GM18507 (cell line): ENCODE data around the gene SAMD11.

ENCODE experiments used
- DNase-seq: peaks from one replicate; pipeline ENCODE4 v3.0.0; 2011; ENCODE audit warnings: low read depth; ENCODE audit not compliant: insufficient read length; ENCODE audit errors: extremely low spot score
- FAIRE-seq: peaks from 2 replicates; lab custom pipeline; 2011; peaks lifted over from hg19 to GRCh38; lab: Jason Lieb, UNC

Gene SAMD11

GRCh38 chr1:929712-930632 lies 6.2 kb downstream of the SAMD11 start:
- DNase-seq (no peak), FAIRE-seq (no peak)

DNA sequence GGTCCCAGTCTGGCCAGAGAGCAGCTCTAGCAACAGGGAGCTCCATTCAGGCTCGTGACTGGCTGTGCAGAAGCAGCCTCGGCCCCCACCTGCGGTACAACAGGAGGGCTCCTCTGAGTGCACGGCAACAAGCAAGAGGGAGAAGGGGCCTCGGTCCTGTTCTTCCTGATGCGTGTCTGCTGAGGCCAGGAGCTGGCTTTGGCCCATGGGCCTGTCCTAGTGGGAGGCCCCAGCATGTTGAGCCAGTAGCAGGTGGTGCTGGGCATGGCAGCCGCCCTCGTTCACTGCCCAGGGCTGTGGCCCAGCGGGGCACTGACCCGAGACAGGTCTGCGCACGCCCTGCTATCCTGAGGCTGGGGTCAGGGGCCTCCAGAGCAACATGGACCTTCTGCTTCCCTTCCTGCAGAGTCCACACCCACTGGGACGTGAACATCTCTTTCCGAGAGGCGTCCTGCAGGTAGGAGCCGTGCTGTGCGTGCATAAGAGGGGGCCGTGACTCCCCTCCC lies 7.0 kb downstream of the SAMD11 start:
- no peak for DNase-seq
- FAIRE-seq, result no peak

DNA sequence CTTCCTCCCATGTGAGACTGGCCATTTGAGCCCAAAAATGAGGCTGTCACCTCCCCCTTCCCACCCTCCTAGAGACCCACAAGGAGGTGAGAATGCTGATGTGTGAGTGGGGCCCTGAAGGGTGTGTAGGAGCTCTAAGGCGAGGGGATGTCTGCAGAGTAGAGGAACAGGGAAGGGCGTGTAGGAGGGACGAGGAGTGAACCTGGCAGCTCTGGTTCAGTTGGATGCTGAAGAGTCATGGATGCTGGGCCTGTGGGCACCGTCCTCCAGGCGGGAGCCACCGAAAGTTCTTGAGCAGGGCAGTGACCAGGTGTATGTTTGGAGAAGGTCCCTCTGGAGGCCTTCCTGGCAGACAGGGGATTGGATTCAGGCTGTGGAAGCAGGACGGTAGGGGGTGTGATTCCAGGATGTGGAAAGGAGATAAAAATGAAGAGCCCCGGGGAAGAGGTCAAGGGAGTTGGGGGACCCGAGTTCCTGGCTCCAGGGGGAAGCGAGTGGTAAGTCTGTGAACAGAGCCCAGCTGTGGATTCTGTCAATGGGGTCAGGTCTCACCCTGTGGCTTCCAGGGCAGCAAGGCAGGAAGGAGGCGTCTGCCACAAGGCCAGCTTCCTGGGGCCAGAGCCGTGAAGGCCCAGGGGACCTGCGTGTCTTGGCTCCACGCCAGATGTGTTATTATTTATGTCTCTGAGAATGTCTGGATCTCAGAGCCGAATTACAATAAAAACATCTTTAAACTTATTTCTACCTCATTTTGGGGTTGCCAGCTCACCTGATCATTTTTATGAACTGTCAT lies 7.9 kb downstream of the SAMD11 start:
- no peak for FAIRE-seq
- no peak for DNase-seq

DNA sequence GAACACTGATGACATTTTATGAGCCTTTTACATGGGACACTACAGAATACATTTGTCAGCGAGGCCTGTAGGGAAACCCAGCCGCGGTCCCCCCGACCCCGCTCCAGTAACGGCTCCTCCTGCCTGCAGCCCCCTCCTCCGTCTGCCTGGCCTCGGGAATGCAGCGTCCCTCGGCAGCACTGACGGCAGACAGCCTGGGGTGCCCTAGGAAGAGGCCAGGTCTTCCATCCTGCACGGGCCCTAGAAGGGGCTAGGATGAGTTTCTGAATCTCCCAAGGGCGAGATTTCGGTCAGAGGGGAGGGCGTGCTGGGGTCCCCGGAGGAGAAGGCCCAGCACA lies 8.4 kb downstream of the SAMD11 start:
- DNase-seq, result no peak
- no peak for FAIRE-seq

GRCh38 chr1:932776-933602 lies 9.3 kb downstream of the SAMD11 start:
- FAIRE-seq (no peak), DNase-seq (no peak)

DNA sequence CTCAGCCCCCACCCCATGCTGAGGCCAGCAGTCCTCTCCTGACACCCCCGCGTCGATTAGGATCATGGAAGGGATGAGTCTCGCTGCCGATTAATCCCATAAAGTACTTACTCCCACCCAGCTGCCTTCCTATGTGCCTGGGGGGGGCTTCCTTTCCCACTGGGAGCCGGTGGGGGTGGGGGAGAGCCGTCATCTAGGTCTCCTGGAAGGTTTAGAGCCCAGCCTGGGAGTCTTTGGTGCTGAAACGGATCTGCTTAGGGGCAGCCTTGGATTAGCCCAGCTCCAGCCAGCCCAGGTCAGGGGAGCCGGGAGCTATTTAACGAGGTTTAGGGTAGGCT lies 9.8 kb downstream of the SAMD11 start:
- FAIRE-seq (no peak), DNase-seq (no peak)

DNA sequence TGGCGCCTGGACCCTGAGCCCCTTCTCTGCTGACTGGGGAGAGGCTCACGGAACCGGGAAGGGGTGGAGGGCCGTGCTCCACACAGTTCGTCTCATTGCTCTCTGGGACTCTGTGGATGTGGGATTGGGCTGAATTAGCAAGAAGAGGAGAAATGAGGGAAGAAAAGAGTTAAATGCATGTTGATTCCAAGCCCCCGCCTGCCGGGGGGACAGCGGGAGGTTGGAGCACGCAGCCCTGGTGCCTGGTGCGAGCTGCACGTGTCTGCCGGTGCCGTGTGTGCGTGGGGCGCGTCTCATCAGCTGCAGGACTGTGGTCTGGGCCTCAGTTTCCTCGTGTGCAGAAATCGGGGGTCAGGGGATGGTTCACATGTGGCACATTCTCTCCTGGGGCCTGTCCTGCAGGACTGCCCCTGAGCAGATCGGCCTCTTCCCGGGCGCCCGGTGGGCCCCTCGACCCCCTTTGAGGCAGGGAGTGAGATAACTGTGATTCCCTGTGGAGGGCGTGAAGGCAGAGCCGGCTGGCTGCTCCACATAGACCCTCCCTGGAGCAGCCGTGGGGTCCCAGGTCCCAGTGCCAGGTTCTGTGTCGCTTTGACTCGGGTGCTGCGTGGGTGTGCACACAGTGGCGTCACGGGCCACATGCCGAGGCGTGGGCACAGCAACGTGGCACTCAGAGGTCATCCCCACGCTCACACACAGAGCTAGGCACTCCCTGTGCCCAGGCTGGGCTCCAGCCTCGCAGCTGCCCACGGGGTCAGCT lies 11.4 kb downstream of the SAMD11 start:
- no peak for DNase-seq
- FAIRE-seq, result no peak

DNA sequence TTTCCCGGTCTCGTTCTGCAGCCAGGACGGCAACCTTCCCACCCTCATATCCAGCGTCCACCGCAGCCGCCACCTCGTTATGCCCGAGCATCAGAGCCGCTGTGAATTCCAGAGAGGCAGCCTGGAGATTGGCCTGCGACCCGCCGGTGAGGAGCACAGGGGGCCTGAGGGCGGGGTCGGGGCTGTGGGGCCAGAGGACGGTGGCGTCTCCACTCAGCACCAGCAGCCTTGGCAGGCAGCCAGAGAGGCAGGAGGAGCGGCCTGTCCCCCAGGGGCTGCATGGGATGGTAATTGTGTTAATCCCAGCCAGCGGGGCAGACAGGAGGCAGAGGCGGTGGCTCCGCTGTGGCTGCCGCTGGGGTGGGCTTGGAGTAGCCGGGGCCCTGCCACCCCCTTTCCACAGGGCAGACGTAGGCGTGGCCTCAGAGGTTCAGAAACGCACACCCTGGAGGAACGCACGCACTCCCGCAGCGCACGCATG lies 12.1 kb downstream of the SAMD11 start:
- no peak for FAIRE-seq
- no peak for DNase-seq

- no peak for DNase-seq
- FAIRE-seq, result no peak
Observed at GRCh38 chr1:936348-937264, 12.9 kb downstream of the SAMD11 start.

GRCh38 chr1:937521-937920 lies 13.8 kb downstream of the SAMD11 start:
- DNase-seq, result no peak
- FAIRE-seq, result no peak

DNA sequence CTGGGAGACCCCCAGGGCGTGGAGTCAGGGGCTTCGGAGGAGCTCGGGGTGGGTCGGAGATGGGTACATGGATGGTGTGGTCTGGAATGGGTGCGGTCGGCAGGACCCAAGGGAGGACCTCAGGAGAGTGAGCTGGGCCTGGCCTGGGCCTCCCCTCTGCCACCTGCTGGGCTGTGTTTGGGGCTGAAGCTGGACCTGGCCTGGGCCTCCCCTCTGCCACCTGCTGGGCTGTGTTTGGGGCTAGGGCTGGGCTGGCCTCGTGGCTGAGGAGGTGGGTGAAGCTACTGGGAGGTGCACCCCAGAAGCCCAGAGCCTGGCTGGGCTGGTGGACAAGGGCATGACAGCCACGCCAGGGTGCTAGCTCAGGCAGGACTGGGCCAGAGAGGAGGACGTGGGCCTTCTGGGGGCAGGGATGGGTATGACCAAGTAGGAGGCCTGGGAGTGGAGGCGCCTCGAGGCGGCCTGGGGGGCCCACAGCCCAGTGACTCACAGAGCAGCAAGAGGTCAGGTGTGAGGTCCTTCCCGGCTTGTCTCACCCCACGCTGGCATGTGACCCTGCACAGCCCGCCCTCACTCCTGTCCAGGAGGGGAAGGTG lies 14.5 kb downstream of the SAMD11 start:
- DNase-seq (no peak), FAIRE-seq (peak; percentile 58)

- no peak for DNase-seq
- FAIRE-seq, result no peak
Observed at GRCh38 chr1:938711-939489, 15.2 kb downstream of the SAMD11 start.

DNA sequence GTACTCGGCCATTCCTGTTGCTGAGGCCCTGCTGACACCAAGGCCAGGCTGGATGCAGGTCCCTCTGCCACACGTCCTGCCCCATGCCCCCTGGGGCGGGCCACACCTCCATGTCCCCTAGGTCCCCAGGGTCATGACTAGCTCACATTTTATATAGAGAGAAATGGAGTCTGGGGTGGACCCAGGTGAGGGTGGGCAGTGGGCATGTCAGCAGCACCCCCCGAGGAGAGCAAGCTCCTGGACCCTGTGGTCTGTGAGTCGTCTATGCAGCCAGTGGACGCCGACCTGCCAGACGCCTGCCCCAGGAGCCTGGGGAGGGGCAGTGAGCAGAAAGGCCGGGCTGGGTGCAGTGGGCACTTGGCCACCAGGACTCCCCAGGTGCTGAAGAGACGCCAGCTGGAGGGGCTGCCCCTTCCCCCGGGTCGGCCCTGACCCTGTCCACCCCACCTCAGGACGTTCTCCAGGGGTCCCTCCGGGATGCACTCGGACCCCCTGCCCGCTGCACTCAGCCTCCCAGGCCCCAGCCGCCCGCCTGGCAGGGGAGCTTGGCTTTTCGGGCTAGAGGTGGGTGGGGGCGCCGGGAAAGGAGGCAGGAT lies 15.9 kb downstream of the SAMD11 start:
- no peak for FAIRE-seq

DNA sequence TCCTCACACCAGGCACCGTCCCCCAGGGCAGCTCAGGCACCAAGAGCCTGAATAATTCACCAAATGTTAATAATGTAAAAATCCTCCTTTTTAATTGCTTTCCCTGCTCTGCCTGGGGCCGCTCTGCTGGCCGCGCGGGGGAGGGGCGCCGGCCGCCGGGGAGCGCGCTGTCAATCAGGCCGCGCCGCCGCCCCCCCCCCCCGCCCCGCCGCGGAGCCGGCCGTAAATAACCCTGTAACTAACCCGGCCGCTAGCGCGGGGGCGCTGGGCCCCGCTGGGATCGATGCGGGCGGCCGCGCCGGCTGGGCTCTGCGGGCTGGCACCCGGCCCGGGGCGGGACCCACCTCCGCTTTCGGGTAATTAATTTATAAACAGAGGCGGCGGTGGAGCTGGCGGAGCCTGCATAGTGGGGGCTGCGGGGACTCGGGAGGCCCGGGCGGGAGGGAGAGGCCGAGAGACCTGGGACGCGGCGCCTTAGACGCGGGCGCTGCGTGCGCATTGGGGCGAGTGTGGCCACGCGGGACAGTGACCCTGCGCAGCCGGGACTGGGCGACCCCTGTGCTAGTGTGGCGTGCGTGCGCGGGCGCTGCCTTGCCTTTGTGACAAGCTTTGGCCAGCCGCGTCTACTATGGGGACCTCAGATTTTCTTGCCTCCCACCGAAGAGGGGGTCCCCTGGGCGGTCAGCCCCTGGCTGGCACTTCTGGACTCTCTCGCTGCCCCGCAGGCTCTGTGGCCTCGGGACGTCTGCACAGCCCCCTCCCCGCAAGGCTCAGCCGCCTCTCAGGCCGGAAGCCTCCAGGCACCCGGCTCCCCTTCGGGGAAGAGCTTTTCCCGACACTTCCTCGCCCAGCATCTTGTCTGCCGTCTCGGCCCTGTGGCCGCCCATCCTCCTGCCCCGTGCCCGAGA lies 16.6 kb downstream of the SAMD11 start:
- DNase-seq (peak; percentile 46), FAIRE-seq (no peak)

More for the DNA sequence above, 15.9 kb downstream of the SAMD11 start:
- no peak for DNase-seq

DNA sequence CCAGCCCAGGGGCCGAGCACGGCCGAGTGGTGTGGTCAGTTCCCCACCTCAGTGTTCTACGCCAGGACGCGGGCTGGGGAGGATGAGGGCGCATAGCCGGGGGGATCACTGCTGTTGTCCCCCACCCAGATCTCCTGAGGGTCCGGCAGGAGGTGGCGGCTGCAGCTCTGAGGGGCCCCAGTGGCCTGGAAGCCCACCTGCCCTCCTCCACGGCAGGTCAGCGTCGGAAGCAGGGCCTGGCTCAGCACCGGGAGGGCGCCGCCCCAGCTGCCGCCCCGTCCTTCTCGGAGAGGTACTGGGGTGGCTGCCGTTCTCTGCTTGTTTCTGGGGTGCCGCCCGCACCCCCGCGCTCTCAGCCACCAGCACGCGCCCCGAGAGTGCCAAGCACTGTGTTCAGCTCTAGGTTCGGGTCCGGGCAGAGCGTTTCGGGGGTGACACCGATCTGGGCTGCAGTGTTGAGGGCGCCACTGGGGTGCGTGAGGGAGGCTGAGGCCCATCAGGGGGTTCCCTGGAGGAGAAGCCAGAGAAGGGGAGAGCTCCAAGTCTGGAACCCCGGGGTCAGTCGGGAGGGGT lies 17.4 kb downstream of the SAMD11 start:
- no peak for DNase-seq
- FAIRE-seq, result no peak
